ENCODE results near the gene FGF1.

Gene FGF1

GRCh38 chr5:142568283-142568995, 117.5 kb downstream of the FGF1 start:
- no peaks in the 10 kb centered on the region for H3K27me3 ChIP-seq

GRCh38 chr5:142561486-142562097, 124.3 kb downstream of the FGF1 start:
- DNase-seq = no peak
- H3K4me1 ChIP-seq = no peaks in the 10 kb centered on the region
- H3K36me3 ChIP-seq = no peaks in the 10 kb centered on the region
- H3K27me3 ChIP-seq = no peaks in the 10 kb centered on the region
- H3K4me3 ChIP-seq (ENCODE audit: low read depth, low read length) = no peak overlapping the region
- no peak for TF ChIP-seq CTCF (IDR thresholded peaks at IDR 0.05; ENCODE audit: low read depth, low read length)
- H3K9me3 ChIP-seq = no peaks in the 10 kb centered on the region

More at GRCh38 chr5:142568283-142568995, 117.5 kb downstream of the FGF1 start:
- TF ChIP-seq CTCF (IDR thresholded peaks at IDR 0.05; ENCODE audit: low read depth, low read length) = no peak
- H3K4me1 ChIP-seq = no peaks in the 10 kb centered on the region
- DNase-seq = no peak
- no peaks in the 10 kb centered on the region for H3K9me3 ChIP-seq
- no peak overlapping the region for H3K4me3 ChIP-seq (ENCODE audit: low read depth, low read length)
- no peaks in the 10 kb centered on the region for H3K36me3 ChIP-seq

- Histone ChIP-seq H3K4me3 (ENCODE audit: low read depth, low read length) (no peak overlapping the region), H3K9me3 (no peaks in the 10 kb centered on the region), H3K4me1 (no peaks in the 10 kb centered on the region), H3K36me3 (no peaks in the 10 kb centered on the region), H3K27me3 (no peaks in the 10 kb centered on the region)
- no peak for TF ChIP-seq CTCF (IDR thresholded peaks at IDR 0.05; ENCODE audit: low read depth, low read length)
- DNase-seq = no peak
Measured at GRCh38 chr5:142561029-142561428, 124.9 kb downstream of the FGF1 start.

GRCh38 chr5:142552107-142552506, 133.8 kb downstream of the FGF1 start:
- Histone ChIP-seq H3K9me3 (no peaks in the 10 kb centered on the region), H3K36me3 (no peaks in the 10 kb centered on the region), H3K27me3 (no peaks in the 10 kb centered on the region), H3K4me1 (peaks cover 5% of the 10 kb centered on the region), H3K4me3 (ENCODE audit: low read depth, low read length) (peak overlapping the region; percentile 65)
- DNase-seq = no peak
- no peak for TF ChIP-seq CTCF (IDR thresholded peaks at IDR 0.05; ENCODE audit: low read depth, low read length)

GRCh38 chr5:142551338-142552067, 134.4 kb downstream of the FGF1 start:
- no peaks in the 10 kb centered on the region for H3K27me3 ChIP-seq
- H3K4me1 ChIP-seq = peaks cover 5% of the 10 kb centered on the region
- no peak for TF ChIP-seq CTCF (IDR thresholded peaks at IDR 0.05; ENCODE audit: low read depth, low read length)
- no peaks in the 10 kb centered on the region for H3K36me3 ChIP-seq
- H3K9me3 ChIP-seq = no peaks in the 10 kb centered on the region
- DNase-seq = peak; percentile 41
- H3K4me3 ChIP-seq (ENCODE audit: low read depth, low read length) = peak overlapping the region; percentile 65

Measured in BE2C (cell line).